Neural progenitor cell (in vitro differentiated cells): ENCODE results near the gene KRTAP25-1.

Source experiments
- CTCF ChIP-seq: fragments of 200-600 bp; sonication (generic); IDR thresholded peaks from 2 replicates; pipeline ENCODE4 v1.5.1; 2017; ENCODE audit warnings: antibody characterized with exemption, mild to moderate bottlenecking
- EZH2 ChIP-seq: fragments of 200-600 bp; sonication (generic); IDR thresholded peaks from 2 replicates; pipeline ENCODE4 v1.6.1; 2017; ENCODE audit warnings: antibody characterized with exemption, mild to moderate bottlenecking, moderate library complexity
- EZH2phosphoT487 ChIP-seq: fragments of 200-600 bp; sonication (generic); IDR thresholded peaks from 2 replicates; pipeline ENCODE4 v1.6.1; 2017; ENCODE audit warnings: antibody characterized with exemption

DNA sequence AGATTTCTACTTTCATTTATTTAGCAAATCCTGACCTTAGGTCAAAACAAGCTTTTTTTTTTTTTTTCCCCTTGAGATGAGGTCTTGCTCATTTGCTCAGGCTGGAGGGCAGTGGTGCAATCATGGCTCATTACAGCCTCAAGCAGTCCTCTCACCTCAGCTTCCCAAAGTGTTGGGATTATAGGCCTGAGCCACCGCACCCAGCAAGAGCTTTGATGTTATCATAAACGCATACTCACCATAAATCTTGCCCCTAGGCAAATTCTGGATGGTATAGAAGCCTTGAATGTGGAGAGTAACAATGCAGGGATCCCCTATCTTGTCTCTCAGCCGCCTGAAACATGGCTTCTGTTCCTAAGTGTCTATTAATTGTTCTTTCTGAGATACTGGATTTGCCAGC is 48.7 kb downstream of the KRTAP25-1 start:
- TF ChIP-seq CTCF (no peak), EZH2phosphoT487 (no peak), EZH2 (no peak)
